Small intestine (tissue), 7 donors: Measurements from ENCODE around the gene TMEM109. TPM values are rescaled to one million over a fixed set of nuclear protein-coding genes. Genes with fewer than 3 reads are reported as not detected.

Experiments
- DNase-seq, 2 donors: peaks; one replicate each; pipeline versions ENCODE4 v3.0.0 to v3.0.0-alpha.2; 2013
- FAIRE-seq: peaks from 2 replicates; lab custom pipeline; 2012; peaks lifted over from hg19 to GRCh38; lab: Jason Lieb, UNC
- H3K27ac ChIP-seq, 3 donors: one replicate each; pipeline ENCODE4 v1.5.1; 2013; ENCODE audit warnings: low read length in 2 of 3, mild to moderate bottlenecking in 2 of 3, control low read depth in 1 of 3, inconsistent platforms in 1 of 3, low read depth in 1 of 3, moderate library complexity in 1 of 3
- H3K27me3 ChIP-seq, 3 donors: one replicate each; pipeline ENCODE4 v1.6.1; 2013; ENCODE audit warnings: low read length in 3 of 3, inconsistent platforms in 1 of 3; ENCODE audit not compliant: control insufficient read depth in 3 of 3, insufficient read depth in 3 of 3
- H3K36me3 ChIP-seq, 3 donors: one replicate each; pipeline ENCODE4 v1.6.1; 2013; ENCODE audit warnings: low read length in 3 of 3, inconsistent platforms in 1 of 3, low read depth in 1 of 3, mild to moderate bottlenecking in 1 of 3, moderate library complexity in 1 of 3; ENCODE audit not compliant: control insufficient read depth in 3 of 3, insufficient read depth in 2 of 3
- H3K4me1 ChIP-seq, 3 donors: one replicate each; pipeline ENCODE4 v1.6.1; 2013; ENCODE audit warnings: low read length in 2 of 3, inconsistent platforms in 1 of 3, low read depth in 1 of 3, mild to moderate bottlenecking in 1 of 3, moderate library complexity in 1 of 3; ENCODE audit not compliant: control insufficient read depth in 3 of 3, insufficient read depth in 2 of 3
- H3K4me3 ChIP-seq, 3 donors: one replicate each; pipeline ENCODE4 v1.5.1; 2013; ENCODE audit warnings: low read length in 3 of 3, control low read depth in 1 of 3, inconsistent platforms in 1 of 3, low read depth in 1 of 3, mild to moderate bottlenecking in 1 of 3, moderate library complexity in 1 of 3
- H3K9me3 ChIP-seq, 2 donors: one replicate each; pipeline ENCODE4 v1.6.1; 2013; ENCODE audit warnings: low read depth in 1 of 2, low read length in 1 of 2; ENCODE audit not compliant: control insufficient read depth in 2 of 2, insufficient read depth in 1 of 2
- WGBS, 3 donors: extraction: QIAGEN DNeasy Blood & Tissue Kit; methylation state at CpG; one replicate each; pipeline ENCODE4 v1.1.7; 2013; 5-methylcytosine and 5-hydroxymethylcytosine counted together
- polyA plus RNA-seq, 4 donors: library from polyadenylated mRNA; stranded (reverse) in 3 of 4; unstranded in 1 of 4; fragments of 200-250 nt in 3 of 4; fragments of 120-200 nt in 1 of 4; gene quantifications; one replicate each; pipeline versions ENCODE4 v1.2.1 to v1.2.3, GENCODE V29; 2013
- donor health status: healthy with polysubstance abuse.
- donor health status: control.
- donor health status: control.
- donor health status: Bipolar disorder and iron deficiency.
- donor health status: healthy.

The TMEM109 gene
- polyA plus RNA-seq, 4 donors = 14.1 to 63.7 (median 33.9) TPM

DNA sequence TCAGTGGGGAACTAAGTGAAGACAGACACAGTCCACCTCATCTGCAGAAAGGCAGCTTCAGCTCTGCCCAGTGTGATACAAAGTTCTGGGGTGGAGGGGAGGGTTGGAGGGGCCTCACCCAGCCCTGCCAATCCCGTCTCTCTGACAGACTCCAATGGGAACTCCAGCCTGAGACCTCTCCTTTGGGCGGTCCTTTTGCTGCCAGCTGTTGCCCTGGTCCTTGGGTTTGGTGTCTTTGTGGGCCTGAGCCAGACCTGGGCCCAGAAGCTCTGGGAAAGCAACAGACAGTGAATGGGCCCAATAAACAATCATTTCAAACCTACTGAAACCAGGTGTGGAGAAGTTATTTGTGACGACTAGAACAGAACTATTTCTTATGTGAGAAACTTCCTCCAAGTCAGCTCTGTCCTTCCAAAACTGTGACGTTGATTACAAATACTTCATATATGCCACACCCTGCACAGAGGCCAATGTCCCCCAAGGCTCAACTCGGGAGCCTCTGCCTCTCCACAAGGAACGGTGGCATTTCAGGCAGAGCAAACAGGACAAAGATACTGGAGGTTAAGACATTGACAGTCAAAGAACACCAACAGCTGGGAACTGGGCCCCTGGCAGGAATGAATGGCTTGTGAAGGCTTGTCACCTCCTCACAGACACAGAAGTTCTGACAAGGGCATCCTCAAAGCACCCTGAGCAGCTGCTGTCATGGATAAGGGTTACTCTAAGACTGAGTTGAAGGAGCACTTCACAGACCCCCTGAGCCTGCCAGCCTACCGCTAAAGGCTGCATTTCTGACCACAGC is 38.4 kb upstream of the TMEM109 start:
- Histone ChIP-seq H3K9me3 (no peaks in the 10 kb centered on the region), H3K27ac (peak overlapping the region in 1 of 3 donors; percentile 42), H3K27me3 (no peaks in the 10 kb centered on the region), H3K36me3 (peaks cover 0 to 17% (median 5%) of the 10 kb centered on the region in 3 donors), H3K4me3 (no peak overlapping the region), H3K4me1 (peaks cover 0 to 22% (median 0%) of the 10 kb centered on the region in 3 donors)
- no peak for FAIRE-seq
- WGBS, 3 donors = 58 to 68% (median 68%) methylated on average over 7 of the region's 7 CpGs
- DNase-seq = peak; percentile 37 to 55

DNA sequence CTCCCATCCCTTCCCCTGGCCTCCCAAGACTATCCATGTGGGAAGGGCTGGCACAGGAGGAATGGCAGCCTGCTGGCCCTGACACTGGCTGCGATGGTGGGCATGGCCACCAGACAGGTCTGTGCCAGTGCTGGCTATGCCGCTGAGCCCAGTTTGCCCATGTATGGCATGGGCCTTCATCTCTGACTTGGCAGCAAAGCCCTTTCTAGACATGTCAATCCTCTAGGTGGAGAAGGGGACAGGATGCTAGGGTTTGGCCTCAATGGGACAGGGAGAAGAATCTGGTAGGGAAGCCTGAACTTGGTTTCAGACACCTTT is 37.8 kb upstream of the TMEM109 start:
- H3K9me3 ChIP-seq = no peaks in the 10 kb centered on the region
- WGBS, 3 donors = 94 to 100% (median 97%) methylated on average over 2 of the region's 2 CpGs
- peaks cover 0 to 22% (median 5%) of the 10 kb centered on the region in 3 donors for H3K36me3 ChIP-seq
- no peak for DNase-seq
- no peak for FAIRE-seq
- peak overlapping the region in 1 of 3 donors; percentile 42 for H3K27ac ChIP-seq
- H3K4me1 ChIP-seq = peaks cover 0 to 22% (median 0%) of the 10 kb centered on the region in 3 donors
- no peaks in the 10 kb centered on the region for H3K27me3 ChIP-seq
- H3K4me3 ChIP-seq = no peak overlapping the region

- Histone ChIP-seq H3K27me3 (no peaks in the 10 kb centered on the region), H3K9me3 (no peaks in the 10 kb centered on the region), H3K4me1 (peaks cover 0 to 17% (median 0%) of the 10 kb centered on the region in 3 donors), H3K4me3 (no peak overlapping the region), H3K27ac (peak overlapping the region in 1 of 3 donors; percentile 74), H3K36me3 (peaks cover 0 to 22% (median 5%) of the 10 kb centered on the region in 3 donors)
- no peak for FAIRE-seq
- DNase-seq = no peak
- WGBS, 3 donors = 67 to 86% (median 78%) methylated on average over 5 of the region's 5 CpGs
Observed at GRCh38 chr11:60878245-60879101, 35.5 kb upstream of the TMEM109 start.

DNA sequence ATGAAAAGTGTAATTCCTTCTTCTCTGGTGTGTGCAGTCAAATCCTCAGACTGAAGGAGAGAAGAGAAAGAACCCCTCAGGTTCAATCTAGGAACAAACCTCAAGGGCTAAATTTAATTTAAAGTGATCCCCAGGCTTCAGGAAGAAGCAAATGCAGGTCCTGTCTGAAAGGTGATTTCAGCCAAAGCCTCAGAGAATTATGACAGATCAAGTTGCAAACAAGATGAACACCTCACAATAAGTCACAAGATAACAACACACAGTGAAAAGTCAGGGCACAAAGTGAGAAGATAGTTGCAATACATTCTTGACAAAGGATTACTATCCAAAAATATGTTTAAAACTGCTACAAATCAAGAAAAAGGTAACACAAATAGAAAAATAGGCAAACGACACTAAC is 34.9 kb upstream of the TMEM109 start:
- no peaks in the 10 kb centered on the region for H3K9me3 ChIP-seq
- peak overlapping the region in 1 of 3 donors; percentile 8 for H3K27ac ChIP-seq
- WGBS, 3 donors = 89 to 92% (median 90%) methylated on average over 1 of the region's 1 CpG
- H3K4me1 ChIP-seq = peaks cover 0 to 13% (median 0%) of the 10 kb centered on the region in 3 donors
- H3K27me3 ChIP-seq = no peaks in the 10 kb centered on the region
- no peak for DNase-seq
- no peak for FAIRE-seq
- no peak overlapping the region for H3K4me3 ChIP-seq
- H3K36me3 ChIP-seq = peaks cover 0 to 22% (median 5%) of the 10 kb centered on the region in 3 donors

DNA sequence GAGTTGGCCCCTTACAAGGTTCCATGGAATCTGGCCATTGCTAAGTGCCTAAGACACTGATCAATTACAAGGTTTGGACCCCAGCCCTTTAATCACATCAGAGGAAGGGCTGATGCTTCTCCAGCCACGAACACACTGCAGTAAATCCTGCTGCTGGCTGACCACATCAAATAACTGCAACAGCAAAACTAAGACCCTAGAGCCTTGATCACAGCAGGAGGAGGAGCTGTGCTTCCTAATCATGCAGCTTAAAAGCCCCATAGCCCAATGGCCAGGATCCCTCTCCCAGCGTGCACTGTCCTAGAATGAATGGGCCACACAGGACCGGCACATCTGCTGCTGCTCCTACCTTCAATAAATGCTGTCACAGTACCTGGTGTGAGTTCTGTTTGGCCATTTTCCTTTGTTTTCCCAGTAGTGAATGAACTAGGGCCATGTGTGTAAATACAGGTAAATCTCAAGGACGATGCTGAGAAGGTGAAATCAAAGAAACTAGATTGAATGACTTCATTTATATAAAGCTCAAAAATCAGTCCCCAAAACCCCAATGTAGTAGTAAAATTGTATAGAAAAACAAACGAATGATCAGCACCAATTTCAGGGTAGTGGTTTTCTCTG is 33.9 kb upstream of the TMEM109 start:
- no peak overlapping the region for H3K27ac ChIP-seq
- WGBS, 3 donors = 80 to 88% (median 85%) methylated on average over 5 of the region's 5 CpGs
- H3K4me1 ChIP-seq = peaks cover 0 to 12% (median 0%) of the 10 kb centered on the region in 3 donors
- peaks cover 0 to 16% (median 5%) of the 10 kb centered on the region in 3 donors for H3K36me3 ChIP-seq
- no peaks in the 10 kb centered on the region for H3K27me3 ChIP-seq
- H3K4me3 ChIP-seq = no peak overlapping the region
- H3K9me3 ChIP-seq = no peaks in the 10 kb centered on the region
- DNase-seq (no peak), FAIRE-seq (no peak)

DNA sequence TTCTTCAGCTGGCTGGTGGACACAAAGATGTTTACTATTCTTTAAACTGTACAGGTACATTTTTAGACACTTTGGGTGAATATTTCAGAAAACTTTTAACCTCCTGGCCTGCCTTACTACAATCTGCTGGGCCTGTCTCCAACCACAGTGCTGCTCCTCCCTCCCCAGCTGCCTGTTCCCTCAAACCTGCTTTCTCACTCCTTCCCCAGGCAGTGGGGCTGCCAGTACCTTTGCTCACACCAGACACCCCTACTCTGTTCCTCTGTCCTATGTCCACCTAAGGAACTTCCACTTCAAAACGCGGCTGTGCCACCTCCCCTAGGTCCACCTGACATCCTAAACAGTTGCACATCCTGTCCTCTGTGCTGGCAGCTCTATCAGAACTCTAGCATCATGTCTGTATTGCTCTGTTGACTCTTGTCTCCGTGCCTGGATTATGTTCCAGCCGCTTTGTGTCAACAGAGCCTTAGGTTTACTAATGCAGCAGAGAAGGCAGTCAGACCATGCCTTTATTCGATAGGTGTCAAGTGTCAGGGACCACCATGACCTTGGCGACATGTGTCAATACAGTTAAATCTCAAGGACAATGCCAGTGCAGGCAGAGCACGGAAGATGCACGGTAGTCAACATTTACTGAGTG is 33.2 kb upstream of the TMEM109 start:
- H3K27ac ChIP-seq = no peak overlapping the region
- DNase-seq (no peak), FAIRE-seq (no peak)
- no peaks in the 10 kb centered on the region for H3K27me3 ChIP-seq
- H3K36me3 ChIP-seq = peaks cover 0 to 12% (median 5%) of the 10 kb centered on the region in 3 donors
- no peaks in the 10 kb centered on the region for H3K9me3 ChIP-seq
- H3K4me3 ChIP-seq = no peak overlapping the region
- 72 to 87% (median 74%) methylated on average over 8 of the region's 8 CpGs for WGBS, 3 donors
- peaks cover 0 to 5% (median 0%) of the 10 kb centered on the region in 3 donors for H3K4me1 ChIP-seq

DNA sequence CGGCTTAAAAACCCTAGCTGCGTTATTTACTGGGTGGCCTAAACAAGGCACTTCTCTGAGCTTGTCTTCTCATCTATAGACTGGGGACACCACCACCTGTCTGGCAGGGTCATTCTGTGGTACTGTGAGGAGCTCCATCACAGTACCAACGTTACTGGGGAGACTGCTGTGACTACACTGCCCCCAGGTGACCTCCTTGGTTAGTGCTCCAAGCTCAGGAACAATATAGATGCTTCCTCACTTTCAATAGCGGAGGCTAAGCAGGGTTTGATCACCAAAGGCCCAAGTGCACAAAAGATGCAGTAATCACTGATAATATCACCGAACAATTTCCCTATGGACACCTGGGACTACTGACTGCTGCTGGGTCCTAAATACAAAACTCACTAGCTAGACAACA is 26.4 kb upstream of the TMEM109 start:
- H3K4me3 ChIP-seq = no peak overlapping the region
- WGBS, 3 donors = 18 to 52% (median 49%) methylated on average over 5 of the region's 5 CpGs
- H3K9me3 ChIP-seq = no peaks in the 10 kb centered on the region
- H3K36me3 ChIP-seq = peaks cover 0 to 30% (median 4%) of the 10 kb centered on the region in 3 donors
- no peaks in the 10 kb centered on the region for H3K27me3 ChIP-seq
- H3K27ac ChIP-seq = no peak overlapping the region
- peak; percentile 69 to 79 for DNase-seq
- peaks cover 0 to 3% (median 0%) of the 10 kb centered on the region in 3 donors for H3K4me1 ChIP-seq
- FAIRE-seq = no peak
